IMR-90 (cell line): ENCODE measurements around the gene NEO1.

Experiments used
- POLR2A ChIP-seq: IDR thresholded peaks from 2 replicates; pipeline ENCODE4 v1.6.1; 2012; ENCODE audit warnings: mild to moderate bottlenecking, low read depth, low read length
- TF ChIP-seq, protein P1 (sequence below): conservative IDR thresholded peaks from 2 replicates; pipeline ENCODE4 v1.5.1; 2012; ENCODE audit warnings: mild to moderate bottlenecking, low read depth, low read length, improper control_type of control experiment
- TF ChIP-seq, protein P2 (sequence below): fragments of 150-350 bp; IDR thresholded peaks from 2 replicates; pipeline ENCODE4 v1.6.1; 2017; ENCODE audit warnings: mild to moderate bottlenecking, antibody characterized with exemption, low read length, low read depth

GRCh38 chr15:73231661-73232419 lies 179.6 kb downstream of the NEO1 start:
- TF ChIP-seq, protein P1, sequence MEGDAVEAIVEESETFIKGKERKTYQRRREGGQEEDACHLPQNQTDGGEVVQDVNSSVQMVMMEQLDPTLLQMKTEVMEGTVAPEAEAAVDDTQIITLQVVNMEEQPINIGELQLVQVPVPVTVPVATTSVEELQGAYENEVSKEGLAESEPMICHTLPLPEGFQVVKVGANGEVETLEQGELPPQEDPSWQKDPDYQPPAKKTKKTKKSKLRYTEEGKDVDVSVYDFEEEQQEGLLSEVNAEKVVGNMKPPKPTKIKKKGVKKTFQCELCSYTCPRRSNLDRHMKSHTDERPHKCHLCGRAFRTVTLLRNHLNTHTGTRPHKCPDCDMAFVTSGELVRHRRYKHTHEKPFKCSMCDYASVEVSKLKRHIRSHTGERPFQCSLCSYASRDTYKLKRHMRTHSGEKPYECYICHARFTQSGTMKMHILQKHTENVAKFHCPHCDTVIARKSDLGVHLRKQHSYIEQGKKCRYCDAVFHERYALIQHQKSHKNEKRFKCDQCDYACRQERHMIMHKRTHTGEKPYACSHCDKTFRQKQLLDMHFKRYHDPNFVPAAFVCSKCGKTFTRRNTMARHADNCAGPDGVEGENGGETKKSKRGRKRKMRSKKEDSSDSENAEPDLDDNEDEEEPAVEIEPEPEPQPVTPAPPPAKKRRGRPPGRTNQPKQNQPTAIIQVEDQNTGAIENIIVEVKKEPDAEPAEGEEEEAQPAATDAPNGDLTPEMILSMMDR: no peak
- TF ChIP-seq, protein P2, sequence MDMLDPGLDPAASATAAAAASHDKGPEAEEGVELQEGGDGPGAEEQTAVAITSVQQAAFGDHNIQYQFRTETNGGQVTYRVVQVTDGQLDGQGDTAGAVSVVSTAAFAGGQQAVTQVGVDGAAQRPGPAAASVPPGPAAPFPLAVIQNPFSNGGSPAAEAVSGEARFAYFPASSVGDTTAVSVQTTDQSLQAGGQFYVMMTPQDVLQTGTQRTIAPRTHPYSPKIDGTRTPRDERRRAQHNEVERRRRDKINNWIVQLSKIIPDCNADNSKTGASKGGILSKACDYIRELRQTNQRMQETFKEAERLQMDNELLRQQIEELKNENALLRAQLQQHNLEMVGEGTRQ: no peak
- no peak for TF ChIP-seq POLR2A
